RWPE1 (cell line): ENCODE measurements around the gene STK26.
A peak's percentile ranks its signal among the peaks of the same experiment; 100 is the strongest.

Experiments used
- CTCF ChIA-PET: fragments of 350-600 bp; sonication (Branson Sonifier 250); formaldehyde crosslinking; extraction: SDS; loops from one replicate; lab custom pipeline; 2021; lab: Yijun Ruan, JAX
- POLR2A ChIA-PET: fragments of 400-600 bp; formaldehyde crosslinking; extraction: SDS; loops from one replicate; lab custom pipeline; 2020; ENCODE audit warnings: antibody characterized with exemption; ENCODE audit not compliant: low non-redundant PET; lab: Yijun Ruan, JAX
- DNase-seq: peaks from one replicate; pipeline ENCODE4 v3.0.0; 2012; ENCODE audit warnings: low spot score
- H3K27ac ChIP-seq: fragments of 450-650 bp; 2 replicates; pipeline ENCODE4 v1.5.1; 2017
- TF ChIP-seq, protein P1 (sequence below): fragments of 450-650 bp; conservative IDR thresholded peaks from 2 replicates; pipeline ENCODE4 v1.5.1; 2017; ENCODE audit warnings: low read depth, mild to moderate bottlenecking

The STK26 gene

GRCh38 chrX:132017431-132018185 lies 5.5 kb upstream of the STK26 start:
- ChIA-PET CTCF (no interaction called here), POLR2A (no interaction called here)
- TF ChIP-seq, protein P1, sequence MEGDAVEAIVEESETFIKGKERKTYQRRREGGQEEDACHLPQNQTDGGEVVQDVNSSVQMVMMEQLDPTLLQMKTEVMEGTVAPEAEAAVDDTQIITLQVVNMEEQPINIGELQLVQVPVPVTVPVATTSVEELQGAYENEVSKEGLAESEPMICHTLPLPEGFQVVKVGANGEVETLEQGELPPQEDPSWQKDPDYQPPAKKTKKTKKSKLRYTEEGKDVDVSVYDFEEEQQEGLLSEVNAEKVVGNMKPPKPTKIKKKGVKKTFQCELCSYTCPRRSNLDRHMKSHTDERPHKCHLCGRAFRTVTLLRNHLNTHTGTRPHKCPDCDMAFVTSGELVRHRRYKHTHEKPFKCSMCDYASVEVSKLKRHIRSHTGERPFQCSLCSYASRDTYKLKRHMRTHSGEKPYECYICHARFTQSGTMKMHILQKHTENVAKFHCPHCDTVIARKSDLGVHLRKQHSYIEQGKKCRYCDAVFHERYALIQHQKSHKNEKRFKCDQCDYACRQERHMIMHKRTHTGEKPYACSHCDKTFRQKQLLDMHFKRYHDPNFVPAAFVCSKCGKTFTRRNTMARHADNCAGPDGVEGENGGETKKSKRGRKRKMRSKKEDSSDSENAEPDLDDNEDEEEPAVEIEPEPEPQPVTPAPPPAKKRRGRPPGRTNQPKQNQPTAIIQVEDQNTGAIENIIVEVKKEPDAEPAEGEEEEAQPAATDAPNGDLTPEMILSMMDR = no peak
- no peak overlapping the region for H3K27ac ChIP-seq
- DNase-seq = no peak

DNA sequence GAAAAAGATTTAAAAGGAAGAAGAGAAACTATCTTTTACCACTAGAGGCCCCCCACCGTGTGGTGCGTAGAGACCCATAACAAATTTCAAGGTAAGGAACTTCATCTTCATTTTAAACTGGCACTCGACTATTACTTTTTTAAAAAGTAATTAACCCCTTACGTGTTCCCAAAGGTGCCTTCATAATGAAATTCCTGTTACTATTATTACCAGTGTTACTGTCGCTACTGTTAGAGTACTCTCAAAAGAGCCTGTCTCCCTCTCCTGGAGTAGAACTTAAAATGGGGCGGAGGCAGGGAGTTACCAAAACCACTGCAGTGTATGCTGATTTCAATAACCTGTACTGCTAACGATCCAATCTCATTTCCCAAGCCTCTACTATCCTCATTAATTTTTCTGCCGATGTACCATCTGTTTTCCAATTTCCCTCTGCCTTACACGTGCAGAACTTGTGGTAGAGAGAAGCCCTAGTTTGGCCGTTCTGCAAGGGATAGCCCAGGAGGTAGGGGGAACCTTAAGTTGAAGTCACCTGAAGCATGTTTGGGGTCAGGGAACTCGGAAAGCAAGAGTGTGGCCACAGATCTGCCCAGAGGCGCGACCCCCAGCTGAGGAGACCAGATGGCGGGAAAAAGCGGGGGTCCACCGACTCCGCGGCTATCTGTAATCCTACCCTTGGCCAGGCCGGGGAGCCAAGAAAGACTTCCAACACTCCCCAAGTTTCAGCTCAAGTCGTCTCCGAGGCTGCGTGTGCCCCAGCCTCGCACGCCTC lies 720 bp upstream of the STK26 start:
- peak overlapping the region; percentile 81 for H3K27ac ChIP-seq
- TF ChIP-seq, protein P1 = peak; percentile 41
- ChIA-PET CTCF (interaction anchor here (0.6 kb wide), 1 partner anchor 168 kb away, joined by 4 read pairs; no protein-coding TSS in a partner anchor), POLR2A (no interaction called here)
- DNase-seq = no peak

GRCh38 chrX:132023896-132024386 lies 839 bp downstream of the STK26 start:
- ChIA-PET CTCF (no interaction called here), POLR2A (interaction anchor here (1.1 kb wide), 1 partner anchor 9 kb away, joined by 3 read pairs; no protein-coding TSS in a partner anchor)
- peak overlapping the region; percentile 81 for H3K27ac ChIP-seq
- no peak for DNase-seq
- TF ChIP-seq, protein P1 = no peak

DNA sequence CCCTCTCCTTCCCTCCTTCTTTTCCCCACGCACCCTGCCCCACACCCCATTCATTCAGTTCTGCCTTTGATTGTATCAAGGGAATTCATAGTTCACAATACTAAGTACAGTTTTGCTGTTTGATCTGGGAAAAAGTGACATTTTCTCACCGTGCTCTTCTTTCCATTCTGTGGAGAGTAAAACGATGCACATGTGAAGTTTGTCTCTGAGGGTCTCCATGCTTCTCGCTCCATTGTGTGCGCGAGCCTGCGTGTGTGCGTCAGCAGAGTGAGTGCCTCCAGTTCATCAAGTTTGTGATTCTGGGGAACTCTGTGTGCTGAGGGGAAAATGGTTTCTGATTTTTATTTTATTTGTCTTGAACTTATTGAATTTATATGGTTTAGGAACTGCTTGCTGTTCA lies 1.9 kb downstream of the STK26 start:
- TF ChIP-seq, protein P1 = no peak
- ChIA-PET POLR2A (no interaction called here), CTCF (no interaction called here)
- no peak overlapping the region for H3K27ac ChIP-seq
- DNase-seq = no peak

GRCh38 chrX:132030264-132030663 lies 7.2 kb downstream of the STK26 start:
- POLR2A ChIA-PET = no interaction called here
- CTCF ChIA-PET = no interaction called here
- no peak for DNase-seq
- no peak overlapping the region for H3K27ac ChIP-seq
- TF ChIP-seq, protein P1 = no peak

DNA sequence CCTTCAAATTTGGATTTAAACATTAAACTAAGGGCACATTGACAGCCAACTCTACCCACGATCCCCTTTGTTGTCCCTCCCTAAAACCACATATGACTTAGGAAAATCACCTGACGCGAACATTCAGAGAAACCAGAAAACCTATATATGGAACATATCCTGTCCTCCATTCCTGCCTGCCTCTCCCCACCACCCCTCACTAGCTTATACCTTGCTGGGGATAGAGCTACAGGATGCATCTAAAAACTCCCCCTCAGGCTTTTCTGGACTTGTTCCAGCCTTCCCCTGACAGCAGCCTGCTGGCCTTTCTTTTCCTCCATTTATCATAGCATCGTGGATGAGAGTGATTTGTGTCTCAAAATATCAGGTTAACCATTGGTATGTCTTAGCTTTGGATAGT lies 8.8 kb downstream of the STK26 start:
- DNase-seq = no peak
- ChIA-PET POLR2A (no interaction called here), CTCF (no interaction called here)
- no peak overlapping the region for H3K27ac ChIP-seq
- TF ChIP-seq, protein P1 = no peak
